Measurements from ENCODE around the gene CD37.
"Not testable (repeated sequence)": the region's sequence is repeated elsewhere in the genome, so short reads cannot be mapped to it uniquely, and the experiment has no call there.

The CD37 gene, protein sequence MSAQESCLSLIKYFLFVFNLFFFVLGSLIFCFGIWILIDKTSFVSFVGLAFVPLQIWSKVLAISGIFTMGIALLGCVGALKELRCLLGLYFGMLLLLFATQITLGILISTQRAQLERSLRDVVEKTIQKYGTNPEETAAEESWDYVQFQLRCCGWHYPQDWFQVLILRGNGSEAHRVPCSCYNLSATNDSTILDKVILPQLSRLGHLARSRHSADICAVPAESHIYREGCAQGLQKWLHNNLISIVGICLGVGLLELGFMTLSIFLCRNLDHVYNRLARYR

DNA sequence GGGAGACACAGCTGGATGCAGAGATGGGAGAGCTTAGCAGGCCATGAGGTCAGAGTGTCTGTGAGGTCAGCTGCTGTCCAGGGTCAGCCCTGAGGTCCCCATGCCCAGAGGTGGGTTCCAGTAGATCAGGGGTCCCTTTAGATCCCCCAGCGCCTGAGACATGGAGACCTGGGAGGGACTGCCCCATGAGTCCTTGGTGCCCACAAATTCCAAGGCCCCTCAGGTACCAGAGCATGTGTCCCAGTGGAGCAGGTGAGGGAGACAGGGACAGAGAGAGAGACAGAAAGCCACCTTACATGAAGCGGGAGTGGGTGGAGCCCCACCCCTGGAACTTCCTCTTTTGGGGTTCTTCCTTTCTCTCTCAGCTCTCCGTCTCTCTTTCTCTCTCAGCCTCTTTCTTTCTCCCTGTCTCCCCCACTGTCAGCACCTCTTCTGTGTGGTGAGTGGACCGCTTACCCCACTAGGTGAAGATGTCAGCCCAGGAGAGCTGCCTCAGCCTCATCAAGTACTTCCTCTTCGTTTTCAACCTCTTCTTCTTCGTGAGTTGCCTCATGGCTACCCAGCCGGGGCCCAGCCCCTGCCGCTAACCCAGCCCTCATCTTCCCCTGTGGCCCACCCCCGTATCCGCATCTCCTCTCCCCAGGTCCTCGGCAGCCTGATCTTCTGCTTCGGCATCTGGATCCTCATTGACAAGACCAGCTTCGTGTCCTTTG lies at the start of gene CD37:
Gene CD37 (plus strand): TSS at position 336 of the 713 bp plus-strand sequence. CDS start 135 bp downstream, at position 471.
- DNase-seq: no peak

DNA sequence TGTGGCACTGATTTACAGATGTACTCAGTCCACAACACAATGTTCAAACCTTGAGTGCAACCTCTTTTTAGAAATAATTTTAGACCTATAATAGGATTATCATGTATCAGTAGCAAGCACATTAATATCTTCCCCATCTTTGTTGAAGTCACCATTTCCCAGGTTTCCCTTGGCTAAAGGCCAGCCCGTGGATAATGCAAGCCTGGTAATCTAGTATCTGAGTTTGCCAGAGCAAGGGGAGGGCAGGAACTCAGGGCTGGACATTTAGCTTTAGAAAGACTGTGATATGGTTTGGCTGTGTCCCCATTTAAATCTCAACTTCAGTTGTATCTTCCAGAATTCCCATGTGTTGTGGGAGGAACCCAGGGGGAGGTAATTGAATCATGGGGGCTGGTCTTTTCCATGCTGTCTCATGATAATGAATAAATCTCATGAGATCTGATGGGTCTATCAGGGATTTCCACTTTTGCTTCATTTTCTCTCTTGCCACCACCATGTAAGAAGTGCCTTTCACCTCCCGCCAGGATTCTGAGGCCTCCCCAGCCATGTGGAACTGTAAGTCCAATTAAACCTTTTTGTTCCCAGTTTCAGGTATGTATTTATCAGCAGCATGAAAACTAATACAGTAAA lies 48.0 kb upstream of the CD37 start:
- DNase-seq: no peak

DNA sequence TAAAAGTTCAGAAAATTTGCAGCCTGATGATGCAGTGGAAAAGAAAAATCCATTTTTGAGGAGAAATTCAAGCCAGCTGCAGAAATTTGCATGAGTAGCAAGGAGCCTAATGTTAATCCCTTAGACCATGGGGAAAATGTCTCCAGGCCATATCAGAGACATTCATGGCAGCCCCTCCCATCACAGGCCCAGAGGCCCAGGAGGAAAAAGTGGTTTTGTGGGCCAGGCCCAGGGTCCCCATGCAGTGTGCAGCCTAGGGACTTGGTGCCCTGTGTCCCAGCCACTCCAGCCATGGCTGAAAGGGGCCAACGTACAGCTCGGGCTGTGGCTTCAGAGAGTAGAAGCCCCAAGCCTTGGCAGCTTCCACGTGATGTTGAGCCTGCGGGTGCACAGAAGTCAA lies 47.0 kb upstream of the CD37 start:
- not testable (repeated sequence) for DNase-seq

DNA sequence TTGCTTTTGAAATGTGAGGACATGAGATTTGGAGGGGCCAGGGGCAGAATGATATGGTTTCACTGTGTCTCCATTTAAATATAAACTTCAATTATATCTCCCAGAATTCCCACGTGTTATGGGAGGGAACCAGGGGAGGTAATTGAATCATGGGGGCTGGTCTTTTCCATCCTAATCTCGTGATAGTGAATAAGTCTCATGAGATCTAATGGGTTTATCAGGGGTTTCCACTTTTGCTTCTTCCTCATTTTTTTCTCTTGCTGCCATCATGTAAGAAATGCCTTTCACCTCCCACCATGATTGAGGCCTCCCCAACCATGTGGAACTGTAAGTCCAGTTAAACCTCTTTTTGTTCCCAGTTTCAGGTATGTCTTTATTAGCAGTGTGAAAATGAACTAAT lies 45.9 kb upstream of the CD37 start:
- not testable (repeated sequence) for DNase-seq

DNA sequence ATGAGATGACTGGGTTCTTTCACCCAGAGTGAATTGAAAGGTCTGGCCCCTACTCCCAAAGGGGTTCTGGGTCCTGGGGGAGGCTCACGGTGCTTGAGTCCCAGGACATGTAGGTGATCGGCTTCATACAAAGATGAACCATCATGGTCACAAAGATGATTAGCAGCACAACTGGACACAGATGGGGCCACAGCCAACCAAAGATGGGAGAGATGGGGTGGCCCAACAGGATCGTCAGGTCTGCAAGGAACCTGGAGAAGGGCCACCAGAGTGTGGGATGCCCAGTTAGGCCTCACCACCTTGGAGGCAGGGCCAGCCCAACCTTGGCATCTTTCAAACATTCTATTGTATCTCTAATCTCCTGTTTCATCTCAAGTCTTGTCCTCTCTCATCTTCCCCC lies 44.7 kb upstream of the CD37 start:
- no peak for DNase-seq

DNA sequence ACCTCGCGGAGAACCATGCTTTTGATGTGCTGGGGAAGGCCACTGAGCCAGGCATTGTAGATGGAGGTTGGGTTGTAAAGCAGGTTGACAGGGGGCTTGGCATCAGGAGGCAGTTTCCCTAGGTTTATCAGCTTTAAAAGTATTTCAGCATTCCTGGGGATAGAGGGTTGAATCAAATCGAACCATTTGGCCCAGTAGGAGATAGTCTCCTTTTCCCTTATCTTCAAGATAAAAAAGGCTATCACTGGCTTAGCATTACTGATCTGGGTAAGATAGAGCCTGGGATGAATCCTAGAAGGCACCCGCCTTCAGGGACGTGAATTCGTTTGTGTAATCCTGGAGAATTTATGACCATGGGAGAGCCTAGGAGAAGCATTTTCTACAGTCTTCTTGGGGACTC lies 40.8 kb upstream of the CD37 start:
- DNase-seq: no peak

DNA sequence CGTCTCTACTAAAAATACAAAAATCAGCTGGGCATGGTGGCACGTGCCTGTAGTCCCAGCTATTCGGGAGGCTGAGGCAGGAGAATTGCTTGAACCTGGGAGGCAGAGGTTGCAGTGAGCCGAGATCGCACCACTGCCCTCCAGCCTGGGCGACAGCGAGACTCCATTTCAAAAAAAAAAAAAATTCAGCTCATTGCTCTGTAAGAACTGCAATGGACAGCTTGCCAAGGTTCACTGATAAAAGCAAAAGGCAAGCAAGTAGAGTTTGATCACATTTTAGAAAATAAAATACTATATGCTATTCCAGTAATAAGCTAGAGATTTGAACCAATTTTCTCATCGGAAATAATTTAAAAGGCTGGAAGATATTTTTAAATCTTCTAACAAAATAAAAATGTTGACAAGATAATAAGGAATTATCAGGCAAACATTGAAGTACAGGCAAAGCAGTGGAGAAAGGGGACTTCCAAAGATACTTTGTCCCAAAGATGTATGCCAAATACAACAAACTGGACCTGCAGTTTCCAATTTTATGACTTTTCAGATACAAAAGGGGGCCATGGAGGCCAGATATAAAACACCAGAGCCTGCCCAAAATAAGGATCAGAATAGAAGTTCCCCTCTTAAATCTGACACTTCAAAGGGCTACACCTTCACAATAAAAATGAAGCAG lies 39.9 kb upstream of the CD37 start:
- DNase-seq: no peak

DNA sequence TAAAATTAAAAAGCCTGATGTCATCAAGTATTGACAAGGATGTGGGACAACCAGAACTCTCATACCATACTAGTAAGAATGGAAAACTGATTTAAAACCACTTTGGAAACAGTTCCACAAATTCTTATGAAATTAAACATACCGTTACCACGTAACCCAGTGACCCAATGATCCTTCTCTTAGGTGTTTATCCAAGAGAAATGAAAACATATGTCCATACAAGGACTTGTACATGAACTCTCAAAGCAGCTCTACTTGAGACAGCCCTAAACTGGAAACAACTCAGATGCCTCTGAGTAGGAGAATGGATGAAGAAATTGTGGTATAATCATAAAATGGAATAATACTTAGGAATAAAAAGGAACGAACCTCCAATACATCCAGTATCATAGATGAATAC lies 37.8 kb upstream of the CD37 start:
- DNase-seq: no peak

DNA sequence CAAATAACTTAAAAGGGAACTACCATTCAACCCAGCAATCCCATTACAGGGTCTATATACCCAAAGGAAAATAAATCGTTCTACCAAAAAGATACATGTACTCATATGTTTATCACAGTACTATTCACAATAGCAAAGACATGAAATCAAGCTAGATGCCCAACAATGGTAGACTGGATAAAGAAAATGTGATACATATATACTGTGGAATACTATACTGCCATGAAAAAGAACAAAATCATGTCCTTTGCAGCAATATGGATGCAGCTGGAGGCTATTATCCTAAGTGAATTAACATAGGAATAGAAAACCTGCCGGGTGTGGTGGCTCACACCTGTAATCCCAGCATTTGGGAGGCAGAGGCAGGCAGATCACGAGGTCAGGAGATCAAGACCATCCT lies 36.6 kb upstream of the CD37 start:
- DNase-seq: not testable (repeated sequence)

DNA sequence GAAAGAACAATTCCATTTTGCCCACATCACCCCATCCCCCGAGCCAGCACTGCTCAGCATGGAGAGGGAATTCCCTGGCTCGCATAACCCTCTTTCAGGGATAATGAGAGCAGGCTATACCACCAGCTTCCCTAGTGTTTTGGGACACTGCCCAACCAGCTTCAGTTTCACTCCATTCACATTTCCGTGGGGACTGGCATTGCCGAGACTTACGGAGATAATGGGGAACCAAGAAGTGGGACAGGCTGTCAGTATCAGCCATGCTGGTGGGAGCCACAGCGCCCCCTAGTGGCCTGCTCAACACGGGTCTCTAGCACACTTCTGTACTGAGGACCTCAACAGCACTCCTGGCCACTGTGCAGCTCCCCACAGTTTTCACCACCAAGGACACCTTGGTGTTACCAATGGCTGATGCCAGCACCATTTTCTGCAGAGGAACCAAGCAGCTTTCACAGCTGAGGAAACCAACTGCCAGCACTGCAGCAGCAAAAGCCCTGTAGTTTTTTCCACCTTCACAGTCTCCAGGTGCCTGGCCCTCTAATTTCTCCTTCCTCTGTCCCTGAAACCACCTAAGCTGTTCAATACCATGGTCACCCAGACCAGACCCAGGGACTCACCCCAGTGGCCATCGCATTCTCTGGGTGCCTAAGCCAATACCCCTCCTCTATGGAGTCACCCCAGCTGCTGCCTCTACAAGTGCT lies 33.9 kb upstream of the CD37 start:
- DNase-seq: peak; percentile 62

DNA sequence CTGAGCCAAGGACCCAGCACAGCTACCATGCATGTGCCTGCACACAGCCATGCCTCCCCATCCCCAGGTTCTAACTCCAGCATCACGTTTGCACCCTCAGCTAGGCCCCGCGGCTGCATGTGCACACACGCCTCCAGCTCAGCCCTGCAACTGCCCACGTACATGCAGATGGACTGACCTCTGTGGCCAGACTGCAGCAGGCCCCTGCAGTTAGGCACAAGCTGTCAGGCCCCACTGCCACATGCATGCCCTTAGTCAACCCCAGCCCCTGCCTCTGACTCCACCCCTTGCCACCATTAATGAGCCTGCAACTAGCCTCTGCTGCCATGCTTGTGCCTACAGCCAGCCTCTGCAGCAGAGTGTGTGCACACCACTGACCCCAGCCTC lies 33.3 kb upstream of the CD37 start:
- no peak for DNase-seq

DNA sequence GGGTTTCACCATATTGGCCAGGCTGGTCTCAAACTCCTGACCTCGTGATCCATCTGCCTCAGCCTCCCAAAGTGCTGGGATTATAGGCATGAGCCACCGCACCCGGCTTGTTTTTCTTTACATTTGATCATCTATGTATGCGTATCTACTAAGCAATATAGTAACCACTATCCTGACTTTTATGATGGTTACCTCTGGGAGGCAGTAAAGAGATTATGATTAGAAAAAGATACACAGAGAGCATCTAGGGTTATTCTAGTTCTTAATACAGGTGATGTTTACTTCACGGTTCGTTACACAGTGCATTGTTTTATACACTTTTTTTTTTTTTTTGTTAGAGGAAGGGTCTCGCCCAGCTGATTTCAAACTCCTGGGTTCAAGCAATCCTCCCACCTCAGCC lies 28.5 kb upstream of the CD37 start:
- not testable (repeated sequence) for DNase-seq

DNA sequence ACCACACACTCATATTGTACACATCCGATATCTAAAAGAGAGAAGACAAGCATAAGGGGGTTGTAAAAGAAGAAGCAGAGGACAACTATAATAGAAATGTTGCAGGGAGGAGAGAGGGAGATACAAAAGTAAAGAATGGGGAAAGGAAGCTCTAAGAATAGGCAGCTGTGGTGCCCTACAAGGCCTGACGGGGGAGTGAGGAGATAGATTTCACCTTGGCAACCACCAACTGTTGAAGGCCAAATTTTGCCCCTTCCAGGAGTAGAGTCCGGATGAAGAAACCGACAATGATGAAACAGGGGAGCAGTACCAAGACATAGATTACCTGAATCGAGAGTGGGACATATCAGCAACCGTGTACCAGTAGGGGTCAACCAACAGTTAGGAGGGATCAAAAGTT lies 26.1 kb upstream of the CD37 start:
- DNase-seq: no peak

DNA sequence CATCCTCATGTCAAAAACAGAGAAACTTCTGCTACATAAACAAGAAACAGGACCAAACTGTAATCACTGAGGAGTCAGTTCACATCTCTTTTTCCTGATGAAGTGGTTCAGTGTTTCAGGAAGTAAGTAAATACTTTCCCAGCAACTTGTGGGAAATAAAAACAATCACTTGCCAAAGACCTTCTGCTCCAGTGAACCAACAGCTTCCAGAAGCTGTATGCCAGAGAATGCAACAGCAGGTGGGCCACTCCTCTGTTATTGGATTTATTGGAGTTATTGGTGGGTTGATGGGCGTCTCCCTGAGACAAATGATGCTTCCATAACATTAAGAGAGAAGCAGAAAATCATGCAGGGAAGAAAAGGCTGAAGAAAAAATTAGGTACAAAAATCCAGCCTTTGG lies 20.1 kb upstream of the CD37 start:
- no peak for DNase-seq

DNA sequence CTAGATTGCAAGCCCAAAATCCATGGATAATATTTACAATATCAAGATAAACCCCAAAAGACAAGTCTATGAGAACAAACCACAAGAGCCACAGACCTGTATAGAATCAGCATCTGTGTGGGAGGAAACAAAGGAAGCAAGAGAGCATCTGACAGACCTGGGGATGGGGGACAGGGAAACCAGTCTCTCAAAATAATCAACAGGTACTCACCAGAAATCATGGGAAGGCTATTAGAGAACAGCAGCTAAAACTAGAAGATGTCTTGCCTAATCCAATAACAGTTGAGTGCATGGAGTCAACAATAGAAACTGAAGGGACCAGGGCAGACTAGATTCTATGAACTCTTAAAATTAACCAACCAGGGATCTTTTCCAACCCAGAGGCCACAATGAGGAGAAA lies 18.9 kb upstream of the CD37 start:
- DNase-seq: no peak

DNA sequence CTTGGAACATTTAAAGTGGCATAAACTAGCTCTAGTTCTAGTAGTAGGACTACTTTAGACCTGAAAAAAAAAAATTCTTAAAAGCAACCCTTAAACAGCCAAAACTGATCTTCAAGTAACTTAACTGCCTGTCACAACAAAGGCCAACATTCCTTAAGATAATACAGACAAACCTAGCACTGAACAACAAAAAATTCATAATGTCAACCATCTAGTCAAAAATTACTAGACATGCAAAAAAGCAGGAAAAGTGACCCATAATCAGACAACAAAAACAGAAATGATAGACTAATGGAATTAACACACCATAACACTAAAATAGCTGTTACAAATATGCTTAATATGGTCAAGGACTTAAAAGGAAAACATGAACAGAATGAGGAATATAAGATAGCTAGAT lies 16.9 kb upstream of the CD37 start:
- no peak for DNase-seq

DNA sequence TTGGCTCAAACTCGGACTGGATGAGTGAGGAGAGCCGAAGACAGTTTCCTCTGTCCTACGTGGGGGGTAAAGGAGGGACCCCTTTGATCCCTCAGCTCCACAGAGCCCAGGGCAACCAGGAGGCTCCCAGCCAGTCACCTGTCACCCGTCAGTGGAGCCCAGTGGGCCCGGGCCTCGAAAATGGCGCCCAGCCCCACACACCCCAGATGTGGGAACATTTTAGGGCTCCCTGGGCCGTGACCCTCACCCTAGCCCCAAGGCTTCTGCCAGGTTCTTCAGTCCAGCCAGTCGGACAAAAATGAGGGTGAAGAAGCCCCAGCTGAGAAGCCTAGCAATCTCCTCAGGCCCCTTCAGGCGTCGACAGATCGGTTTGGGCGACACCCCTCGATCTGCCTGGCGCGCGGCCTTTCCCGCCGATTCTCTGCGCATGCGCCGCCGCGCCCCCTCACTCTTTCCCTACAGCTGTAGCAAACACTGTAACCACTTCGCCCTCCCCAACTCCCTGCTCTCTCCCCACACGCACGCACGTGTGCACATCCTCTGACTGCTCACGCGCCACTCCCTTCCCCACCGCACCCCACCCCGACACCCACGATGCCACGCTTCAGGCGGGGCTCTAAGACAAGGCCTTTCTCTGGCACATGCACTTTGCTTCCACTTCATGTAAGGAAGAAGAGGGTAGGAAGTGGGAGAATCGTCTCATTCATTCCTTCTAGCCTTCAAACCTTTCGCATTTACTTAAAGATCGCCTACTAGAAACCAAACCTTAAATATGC lies 10.2 kb upstream of the CD37 start, which contains the start of gene SLC6A16:
Gene SLC6A16 (minus strand): TSS at position 391 of the 776 bp plus-strand sequence. CDS start 13,844 bp downstream, outside the sequence.
- no peak for DNase-seq

DNA sequence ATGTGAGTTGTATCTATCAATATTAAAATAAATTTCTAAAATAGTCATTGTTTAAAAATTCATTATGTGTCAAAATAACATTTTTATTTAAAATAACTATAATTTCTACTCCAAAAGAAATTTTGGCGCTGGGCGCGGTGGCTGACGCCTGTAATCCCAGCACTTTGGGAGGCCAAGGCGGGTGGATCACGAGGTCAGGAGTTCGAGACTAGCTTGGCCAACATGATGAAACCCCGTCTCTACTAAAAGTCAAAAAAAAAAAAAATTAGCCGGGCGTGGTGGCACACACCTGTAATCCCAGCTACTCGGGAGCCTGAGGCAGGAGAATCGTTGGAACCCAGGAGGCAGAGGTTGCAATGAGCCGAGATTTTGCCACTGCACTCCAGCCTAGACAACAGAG lies 9.4 kb upstream of the CD37 start:
- not testable (repeated sequence) for DNase-seq

DNA sequence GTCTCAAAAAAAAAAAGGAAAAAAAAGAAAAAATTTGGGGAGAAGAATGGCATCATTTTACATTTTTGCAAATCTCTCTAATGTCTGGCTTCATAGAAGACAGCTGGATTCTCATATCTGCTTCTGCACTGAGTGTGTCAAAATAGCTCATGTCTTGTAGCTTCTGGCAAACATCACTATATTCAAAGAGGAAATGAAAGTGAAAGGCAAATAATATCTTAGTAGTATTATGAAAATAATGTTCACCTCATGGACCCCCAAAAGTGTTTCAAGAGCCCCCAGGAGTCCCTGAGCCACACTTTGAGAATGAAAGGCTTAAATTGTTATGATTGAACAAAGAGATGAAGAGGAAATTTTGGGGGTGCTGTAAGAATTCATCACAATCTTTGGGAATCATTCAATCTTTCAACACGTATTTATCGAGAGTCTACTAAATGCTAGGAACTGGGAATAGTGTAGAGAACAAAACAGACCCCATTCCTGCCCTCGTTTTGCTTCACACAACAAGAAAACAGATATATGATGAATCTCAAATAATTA lies 9.0 kb upstream of the CD37 start:
- no peak for DNase-seq

DNA sequence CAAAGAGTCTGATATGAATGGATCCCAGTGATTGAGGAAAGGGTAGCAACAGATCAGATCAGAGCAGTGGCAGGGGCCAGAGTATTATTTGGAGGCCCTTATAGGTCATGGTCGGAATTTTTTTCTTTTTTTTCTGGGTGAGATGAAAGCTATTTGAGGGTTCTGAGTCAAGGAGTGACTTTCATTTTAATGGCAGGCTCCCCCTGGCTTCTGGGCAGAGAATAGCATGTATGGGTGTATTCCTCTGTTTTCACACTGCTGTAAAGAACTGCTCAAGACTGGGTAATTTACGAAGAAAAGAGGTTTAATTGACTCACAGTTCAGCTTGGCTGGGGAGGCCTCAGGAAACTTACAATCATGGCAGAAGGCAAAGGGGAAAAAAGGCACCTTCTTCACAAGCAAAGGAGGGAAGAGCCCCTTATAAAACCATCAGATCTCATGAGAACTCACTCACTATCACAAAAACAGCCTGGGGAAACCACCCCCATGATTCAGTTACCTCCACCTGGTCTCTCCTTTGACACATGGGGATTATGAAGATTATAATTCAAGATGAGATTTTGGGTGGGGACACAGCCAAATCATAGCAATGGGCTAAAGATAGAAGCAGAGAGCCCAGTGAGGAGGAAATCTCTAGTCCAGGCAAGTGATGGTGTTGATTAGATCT lies 7.2 kb upstream of the CD37 start:
- DNase-seq: no peak

DNA sequence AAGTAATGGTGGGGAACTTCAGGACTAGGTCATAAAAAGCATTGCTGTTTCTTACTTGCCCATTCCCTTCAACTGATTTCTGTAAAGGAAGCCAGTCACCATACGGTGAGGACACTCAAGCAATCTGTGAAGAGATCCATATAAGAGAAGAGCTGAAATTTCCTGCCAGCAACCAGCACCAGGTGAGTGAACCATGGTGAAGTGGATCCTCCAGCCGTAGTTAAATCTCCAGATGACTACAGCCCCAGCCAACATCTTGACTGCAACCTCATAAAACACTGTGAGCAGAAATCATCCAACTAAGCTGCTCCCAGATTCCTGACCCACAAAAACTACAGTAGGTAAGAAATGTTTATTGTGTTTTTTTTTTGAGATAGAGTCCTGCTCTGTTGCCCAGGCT lies 6.5 kb upstream of the CD37 start:
- no peak for DNase-seq

All from right hindlimb (tissue), 1 donor.